Astrocyte (in vitro differentiated cells and primary cell): ENCODE data around the gene KDM7A. TPM values are rescaled to one million over a fixed set of nuclear protein-coding genes. Genes with fewer than 3 reads are reported as not detected.
A peak's percentile ranks its signal among the peaks of the same experiment; 100 is the strongest.

Experiments used
- DNase-seq: peaks from one replicate; pipeline ENCODE4 v3.0.0-alpha.2; 2010; ENCODE audit warnings: low read depth
- FAIRE-seq: peaks from 2 replicates; lab custom pipeline; 2011; peaks lifted over from hg19 to GRCh38; lab: Jason Lieb, UNC
- H2AFZ ChIP-seq: 2 replicates; pipeline ENCODE4 v1.6.0; 2012; ENCODE audit warnings: low read depth, low read length, inconsistent platforms
- H3K27ac ChIP-seq: 2 replicates; pipeline ENCODE4 v1.5.1; 2011; ENCODE audit warnings: low read depth, low read length, inconsistent platforms
- H3K27me3 ChIP-seq: 2 replicates; pipeline ENCODE4 v1.6.0; 2011; ENCODE audit warnings: low read length, inconsistent platforms; ENCODE audit not compliant: insufficient read depth
- H3K36me3 ChIP-seq: 2 replicates; pipeline ENCODE4 v1.5.1; 2011; ENCODE audit warnings: low read length, inconsistent platforms; ENCODE audit not compliant: insufficient read depth
- H3K4me1 ChIP-seq: 2 replicates; pipeline ENCODE4 v1.5.1; 2011; ENCODE audit warnings: low read length, inconsistent platforms; ENCODE audit not compliant: insufficient read depth
- H3K4me2 ChIP-seq: 2 replicates; pipeline ENCODE4 v1.6.0; 2012; ENCODE audit warnings: low read length, inconsistent platforms
- H3K4me3 ChIP-seq: 2 replicates; pipeline ENCODE4 v1.5.1; 2011; ENCODE audit warnings: low read depth, mild to moderate bottlenecking, low read length, inconsistent platforms; ENCODE audit not compliant: insufficient read depth
- H3K79me2 ChIP-seq: 2 replicates; pipeline ENCODE4 v1.6.0; 2012; ENCODE audit warnings: mild to moderate bottlenecking, low read length, inconsistent platforms; ENCODE audit not compliant: insufficient read depth
- H3K9ac ChIP-seq: 2 replicates; pipeline ENCODE4 v1.6.0; 2012; ENCODE audit warnings: mild to moderate bottlenecking, low read length, inconsistent platforms
- H3K9me3 ChIP-seq: 2 replicates; pipeline ENCODE4 v1.5.1; 2012; ENCODE audit warnings: low read depth, mild to moderate bottlenecking, low read length, inconsistent platforms; ENCODE audit not compliant: insufficient read depth
- H4K20me1 ChIP-seq: 2 replicates; pipeline ENCODE4 v1.6.0; 2012; ENCODE audit warnings: low read length, inconsistent platforms; ENCODE audit not compliant: insufficient read depth
- H3K27ac Mint-ChIP-seq: one replicate; pipeline ENCODE4 v1.8.0; 2021; ENCODE audit warnings: mild to moderate bottlenecking, mixed read lengths; ENCODE audit not compliant: unreplicated experiment
- H3K27me3 Mint-ChIP-seq: one replicate; pipeline ENCODE4 v1.8.0; 2021; ENCODE audit warnings: low read depth, mixed read lengths; ENCODE audit not compliant: unreplicated experiment
- H3K36me3 Mint-ChIP-seq: one replicate; pipeline ENCODE4 v1.8.0; 2021; ENCODE audit warnings: low read depth, mixed read lengths; ENCODE audit not compliant: unreplicated experiment
- H3K4me1 Mint-ChIP-seq: one replicate; pipeline ENCODE4 v1.8.0; 2021; ENCODE audit warnings: low read depth, mixed read lengths; ENCODE audit not compliant: unreplicated experiment
- H3K4me3 Mint-ChIP-seq: one replicate; pipeline ENCODE4 v1.8.0; 2021; ENCODE audit warnings: mild to moderate bottlenecking, moderate library complexity, mixed read lengths; ENCODE audit not compliant: unreplicated experiment
- H3K9me3 Mint-ChIP-seq: one replicate; pipeline ENCODE4 v1.8.0; 2021; ENCODE audit warnings: mild to moderate bottlenecking, mixed read lengths; ENCODE audit not compliant: unreplicated experiment
- EZH2 ChIP-seq: IDR thresholded peaks from 2 replicates; pipeline ENCODE4 v1.6.1; 2012; ENCODE audit warnings: mild to moderate bottlenecking, low read length, inconsistent platforms; ENCODE audit not compliant: insufficient read depth
- total RNA-seq: library from RNA; stranded (reverse); gene quantifications from 2 replicates; pipeline ENCODE4 v1.2.1, GENCODE V29; 2021
- TF ChIP-seq, protein P1 (sequence below): IDR thresholded peaks from 2 replicates; pipeline ENCODE4 v1.5.1; 2011; ENCODE audit warnings: low read depth, mild to moderate bottlenecking, inconsistent platforms, low read length, moderate library complexity; ENCODE audit not compliant: insufficient read depth

Gene KDM7A
- total RNA-seq, 1 donor from 2014 or later = 5.4 TPM

DNA sequence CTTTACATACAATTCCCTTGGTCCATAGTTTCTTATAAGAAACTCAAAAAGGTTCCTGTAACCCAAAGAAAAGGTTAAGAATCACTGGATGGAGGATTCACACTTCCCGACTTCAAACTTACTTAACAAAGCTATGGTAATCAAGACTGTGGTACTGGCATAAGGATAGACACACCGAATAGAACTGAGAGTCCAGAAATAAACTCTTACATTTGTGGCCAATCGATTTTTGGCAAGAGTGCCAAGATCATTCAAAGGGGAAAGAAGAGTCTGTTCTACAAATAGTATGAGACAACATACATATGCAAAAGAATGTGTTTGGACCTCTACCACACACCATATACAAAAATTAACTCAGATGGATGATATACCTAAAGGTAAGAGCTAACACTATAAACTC lies 32.8 kb downstream of the KDM7A start:
- FAIRE-seq (peak; percentile 5), DNase-seq (no peak)
- Histone ChIP-seq H3K9ac (no peak overlapping the region), H3K27me3 (no peaks in the 10 kb centered on the region), H3K4me1 (no peaks in the 10 kb centered on the region), H3K36me3 (no peaks in the 10 kb centered on the region), H2AFZ (no peak overlapping the region), H3K4me2 (no peak overlapping the region), H3K4me3 (no peak overlapping the region), H3K9me3 (no peaks in the 10 kb centered on the region), H4K20me1 (peaks cover 4% of the 10 kb centered on the region), H3K79me2 (no peaks in the 10 kb centered on the region), H3K27ac (no peak overlapping the region)
- H3K36me3 Mint-ChIP-seq = peaks cover 11% of the 10 kb centered on the region
- TF ChIP-seq, protein P1, sequence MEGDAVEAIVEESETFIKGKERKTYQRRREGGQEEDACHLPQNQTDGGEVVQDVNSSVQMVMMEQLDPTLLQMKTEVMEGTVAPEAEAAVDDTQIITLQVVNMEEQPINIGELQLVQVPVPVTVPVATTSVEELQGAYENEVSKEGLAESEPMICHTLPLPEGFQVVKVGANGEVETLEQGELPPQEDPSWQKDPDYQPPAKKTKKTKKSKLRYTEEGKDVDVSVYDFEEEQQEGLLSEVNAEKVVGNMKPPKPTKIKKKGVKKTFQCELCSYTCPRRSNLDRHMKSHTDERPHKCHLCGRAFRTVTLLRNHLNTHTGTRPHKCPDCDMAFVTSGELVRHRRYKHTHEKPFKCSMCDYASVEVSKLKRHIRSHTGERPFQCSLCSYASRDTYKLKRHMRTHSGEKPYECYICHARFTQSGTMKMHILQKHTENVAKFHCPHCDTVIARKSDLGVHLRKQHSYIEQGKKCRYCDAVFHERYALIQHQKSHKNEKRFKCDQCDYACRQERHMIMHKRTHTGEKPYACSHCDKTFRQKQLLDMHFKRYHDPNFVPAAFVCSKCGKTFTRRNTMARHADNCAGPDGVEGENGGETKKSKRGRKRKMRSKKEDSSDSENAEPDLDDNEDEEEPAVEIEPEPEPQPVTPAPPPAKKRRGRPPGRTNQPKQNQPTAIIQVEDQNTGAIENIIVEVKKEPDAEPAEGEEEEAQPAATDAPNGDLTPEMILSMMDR = no peak
- TF ChIP-seq EZH2 = no peak
- H3K4me3 Mint-ChIP-seq = no peak overlapping the region
- H3K9me3 Mint-ChIP-seq = no peaks in the 10 kb centered on the region
- H3K4me1 Mint-ChIP-seq = peaks cover 13% of the 10 kb centered on the region
- no peaks in the 10 kb centered on the region for H3K27me3 Mint-ChIP-seq
- no peak overlapping the region for H3K27ac Mint-ChIP-seq

DNA sequence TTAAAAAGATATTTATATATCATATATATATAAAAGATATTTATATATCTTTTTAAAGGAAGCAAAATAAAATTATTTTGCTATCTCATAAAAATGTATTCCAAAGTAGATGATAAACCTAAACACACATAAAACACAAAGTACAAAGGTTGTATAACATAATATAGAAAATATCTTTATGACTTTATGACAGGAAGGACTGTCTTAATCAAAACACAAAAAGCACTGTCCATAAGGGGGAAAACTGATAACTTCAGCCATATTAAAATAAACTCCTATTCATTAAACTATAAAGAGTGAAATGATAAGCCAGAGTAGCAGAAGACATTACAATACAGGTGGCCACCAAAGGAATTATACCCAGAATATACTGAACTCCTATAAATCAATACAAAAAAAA lies 34.8 kb downstream of the KDM7A start:
- no peak for TF ChIP-seq EZH2
- TF ChIP-seq, protein P1 = no peak
- no peaks in the 10 kb centered on the region for H3K79me2 ChIP-seq
- FAIRE-seq = no peak
- Mint-ChIP-seq H3K4me3 (no peak overlapping the region), H3K36me3 (peaks cover 11% of the 10 kb centered on the region), H3K9me3 (no peaks in the 10 kb centered on the region), H3K27me3 (no peaks in the 10 kb centered on the region), H3K4me1 (peaks cover 9% of the 10 kb centered on the region), H3K27ac (no peak overlapping the region)
- H3K9ac ChIP-seq = no peak overlapping the region
- H4K20me1 ChIP-seq = peaks cover 4% of the 10 kb centered on the region
- H3K4me1 ChIP-seq = no peaks in the 10 kb centered on the region
- DNase-seq = no peak
- no peak overlapping the region for H3K4me3 ChIP-seq
- no peak overlapping the region for H3K27ac ChIP-seq
- no peaks in the 10 kb centered on the region for H3K9me3 ChIP-seq
- H3K4me2 ChIP-seq = no peak overlapping the region
- H3K36me3 ChIP-seq = no peaks in the 10 kb centered on the region
- no peak overlapping the region for H2AFZ ChIP-seq
- H3K27me3 ChIP-seq = no peaks in the 10 kb centered on the region

DNA sequence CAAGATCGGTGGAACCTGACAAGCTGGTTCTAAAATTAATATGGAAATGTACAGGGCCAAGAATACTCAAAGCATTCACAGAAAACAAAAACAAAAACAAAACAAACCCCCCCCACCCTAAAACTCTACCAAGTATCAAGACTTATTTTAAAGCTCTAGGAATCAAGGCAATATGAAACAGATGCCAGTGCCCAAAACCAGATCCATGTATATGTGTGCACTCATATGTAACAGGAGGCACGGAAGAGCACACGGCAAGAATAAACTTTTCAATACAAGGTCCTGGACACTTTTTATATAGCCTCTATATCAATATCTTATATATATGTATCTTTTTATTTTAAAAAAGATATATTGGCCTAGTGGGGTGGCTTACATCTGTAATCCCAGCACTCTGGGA lies 35.5 kb downstream of the KDM7A start:
- TF ChIP-seq EZH2 = no peak
- TF ChIP-seq, protein P1 = no peak
- H3K79me2 ChIP-seq = no peaks in the 10 kb centered on the region

More for the DNA sequence above, 35.5 kb downstream of the KDM7A start:
- no peak overlapping the region for H3K4me3 ChIP-seq
- peaks cover 1% of the 10 kb centered on the region for H3K4me1 Mint-ChIP-seq
- H3K4me2 ChIP-seq = no peak overlapping the region
- no peaks in the 10 kb centered on the region for H3K9me3 ChIP-seq
- no peak for DNase-seq
- no peak overlapping the region for H3K4me3 Mint-ChIP-seq
- H3K9ac ChIP-seq = no peak overlapping the region
- H3K9me3 Mint-ChIP-seq = no peaks in the 10 kb centered on the region
- no peaks in the 10 kb centered on the region for H3K27me3 ChIP-seq
- peaks cover 11% of the 10 kb centered on the region for H3K36me3 Mint-ChIP-seq
- H4K20me1 ChIP-seq = peaks cover 4% of the 10 kb centered on the region
- H3K36me3 ChIP-seq = no peaks in the 10 kb centered on the region
- no peak for FAIRE-seq
- H3K27me3 Mint-ChIP-seq = no peaks in the 10 kb centered on the region
- no peak overlapping the region for H2AFZ ChIP-seq
- H3K27ac Mint-ChIP-seq = no peak overlapping the region
- H3K4me1 ChIP-seq = no peaks in the 10 kb centered on the region
- H3K27ac ChIP-seq = no peak overlapping the region
